Frontal cortex (tissue), 4 donors: ENCODE data around the gene GRIN2A. TPM values are rescaled to one million over a fixed set of nuclear protein-coding genes. Genes with fewer than 3 reads are reported as not detected.

Experiments
- DNase-seq, 2 donors: peaks; one replicate each; pipeline ENCODE4 v3.0.0; 2012; ENCODE audit warnings: low spot score in 2 of 2
- FAIRE-seq: peaks from 2 replicates; lab custom pipeline; 2012; peaks lifted over from hg19 to GRCh38; lab: Jason Lieb, UNC
- small RNA-seq: library from RNA; depleted of rRNA; stranded (forward); fragments of <200 nt; gene quantifications from one replicate; pipeline ENCODE3, GENCODE V24; 2014
- total RNA-seq: library from RNA; depleted of rRNA; stranded (reverse); fragments of >200 nt; gene quantifications from one replicate; pipeline ENCODE4 v1.2.3, GENCODE V29; 2014
- donor health status: control.
- donor health status: control.
- donor health status: control.

Gene GRIN2A
- total RNA-seq, 1 donor from 2014 or later, result 6.9 TPM

- FAIRE-seq (no peak), DNase-seq (no peak)
These were observed 425.8 kb downstream of the GRIN2A start for GRCh38 chr16:9756434-9756833.

DNA sequence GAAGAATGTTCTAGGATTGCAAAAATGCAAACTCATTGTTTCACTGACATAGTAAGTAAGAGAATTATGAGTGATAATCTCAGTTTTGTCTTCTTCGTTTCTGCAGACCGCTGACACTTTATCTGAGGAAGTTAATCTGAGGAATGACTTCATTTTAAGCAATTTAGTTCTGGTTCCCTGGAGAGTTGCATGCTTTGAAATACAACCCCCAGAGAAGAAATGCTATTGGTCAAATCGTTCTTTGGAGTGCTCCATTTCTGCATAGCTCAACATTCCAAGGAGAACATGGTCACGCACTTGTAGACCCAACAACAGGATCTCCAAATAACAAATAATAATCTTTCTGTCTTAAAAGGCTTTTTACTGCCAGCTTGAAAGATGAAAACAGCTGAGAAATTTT is 427.1 kb downstream of the GRIN2A start:
- FAIRE-seq (no peak), DNase-seq (no peak)

- no peak for DNase-seq
These were observed 440.5 kb downstream of the GRIN2A start for GRCh38 chr16:9741776-9742175.

DNA sequence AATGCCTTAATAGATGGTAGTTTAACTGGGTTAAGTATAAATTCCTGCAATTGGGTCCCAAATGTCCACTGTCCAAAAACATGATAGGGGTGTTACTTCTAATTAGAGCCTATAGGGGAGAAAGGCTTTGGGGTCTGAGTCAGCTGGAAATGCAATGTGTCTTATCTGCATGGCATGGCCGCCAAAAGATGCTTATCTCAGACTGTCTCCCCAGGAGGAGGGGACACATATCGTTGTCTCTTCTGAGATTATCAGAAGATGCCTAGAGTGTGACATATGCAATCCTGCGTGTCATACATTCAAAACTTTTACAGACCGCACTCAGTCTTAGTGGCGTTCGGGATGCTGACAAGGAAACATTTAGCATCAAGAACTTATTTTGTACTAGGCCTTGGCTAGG is 442.9 kb downstream of the GRIN2A start:
- FAIRE-seq (no peak), DNase-seq (no peak)

More at GRCh38 chr16:9741776-9742175, 440.5 kb downstream of the GRIN2A start:
- no peak for FAIRE-seq

DNA sequence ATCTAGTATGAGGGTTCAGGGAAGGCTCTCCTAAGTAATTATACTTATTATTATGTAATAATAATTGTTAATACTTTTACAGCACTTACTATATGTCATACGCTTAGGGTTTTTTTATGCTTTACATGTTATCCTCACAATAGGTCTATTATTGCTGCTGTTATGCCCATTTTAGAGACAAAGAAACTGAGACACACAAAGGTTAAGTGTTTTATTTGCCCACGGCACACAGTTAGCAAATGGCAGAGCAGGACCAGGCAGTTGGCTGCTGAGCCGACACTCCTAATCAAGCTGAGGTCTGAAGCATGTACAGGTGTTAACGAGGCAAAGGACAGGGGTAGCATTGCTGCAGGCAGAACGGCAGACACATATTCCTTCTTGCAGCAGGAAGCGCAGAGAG is 443.5 kb downstream of the GRIN2A start:
- FAIRE-seq (no peak), DNase-seq (no peak)

DNA sequence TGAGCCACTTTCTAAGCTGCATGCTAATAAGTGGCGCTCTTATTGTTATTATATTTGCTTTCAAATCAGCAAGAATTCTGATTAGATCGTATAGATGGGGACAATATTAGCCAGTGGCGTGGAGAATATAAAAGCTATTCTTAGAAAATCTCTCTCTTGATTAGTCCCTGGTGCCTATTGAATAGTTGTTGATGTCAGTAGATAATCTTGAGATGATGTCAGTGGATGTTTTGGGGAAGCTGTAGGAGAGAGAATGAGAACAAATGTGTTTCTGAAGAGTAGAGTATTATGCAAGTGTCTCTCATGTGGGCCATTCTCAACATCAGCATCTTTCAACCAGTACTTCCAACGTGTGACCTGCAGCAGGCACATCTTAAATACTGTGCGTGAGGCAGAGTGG is 445.7 kb downstream of the GRIN2A start:
- DNase-seq (no peak), FAIRE-seq (no peak)

GRCh38 chr16:9723136-9723535 is 459.1 kb downstream of the GRIN2A start:
- DNase-seq (no peak), FAIRE-seq (no peak)

DNA sequence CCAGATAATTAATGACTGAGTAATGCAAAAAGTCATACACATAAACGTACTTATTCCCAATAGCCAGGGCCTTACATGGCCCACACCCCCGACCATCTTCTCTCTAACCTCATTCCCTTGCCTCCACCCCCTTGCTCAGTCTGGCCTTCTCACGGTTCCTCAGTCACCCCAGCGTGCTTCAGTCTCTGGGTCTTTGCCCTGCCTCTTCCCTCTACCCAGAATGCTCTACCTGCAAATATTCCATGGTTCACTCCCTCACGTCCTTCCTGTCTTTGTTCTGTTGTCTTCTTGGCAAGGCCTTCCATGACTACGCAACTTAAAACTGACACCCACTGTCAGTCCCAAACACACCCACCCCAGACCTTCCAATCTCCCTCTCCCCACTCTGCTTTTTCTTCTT is 468.3 kb downstream of the GRIN2A start:
- DNase-seq (no peak), FAIRE-seq (no peak)

- DNase-seq, result no peak
- FAIRE-seq, result no peak
These were observed 469.1 kb downstream of the GRIN2A start for GRCh38 chr16:9713156-9713555.

DNA sequence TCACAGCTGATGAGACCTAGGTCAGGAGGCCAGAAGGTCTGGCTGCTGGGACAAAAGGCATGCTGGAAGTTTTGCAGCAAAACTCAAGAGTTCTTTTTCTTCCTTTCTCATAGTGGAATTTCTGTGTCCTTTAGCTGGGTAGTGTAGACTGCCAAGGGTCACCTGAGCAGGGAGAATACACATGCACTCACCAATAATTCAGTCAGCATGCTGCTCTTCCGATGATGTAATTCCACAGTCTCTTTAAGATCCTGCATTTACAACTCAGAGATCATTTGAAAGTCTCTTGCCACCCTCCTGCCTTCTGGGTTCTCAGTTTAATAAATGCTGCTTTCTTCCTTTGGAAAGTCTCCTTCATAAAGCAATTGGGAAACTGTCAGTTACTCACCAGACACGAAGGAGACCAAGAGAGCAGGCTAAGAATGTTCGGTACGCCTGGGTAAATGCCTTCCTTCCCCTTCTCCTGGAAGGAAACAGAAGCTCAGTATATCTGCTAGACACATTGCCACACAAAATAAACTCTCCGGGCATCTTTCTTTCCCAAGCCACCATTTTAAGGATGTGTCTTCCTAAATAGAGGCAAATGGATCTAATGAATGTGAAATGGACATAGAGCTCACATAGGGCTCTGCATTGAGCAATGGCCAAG is 473.1 kb downstream of the GRIN2A start:
- DNase-seq (no peak), FAIRE-seq (no peak)

DNA sequence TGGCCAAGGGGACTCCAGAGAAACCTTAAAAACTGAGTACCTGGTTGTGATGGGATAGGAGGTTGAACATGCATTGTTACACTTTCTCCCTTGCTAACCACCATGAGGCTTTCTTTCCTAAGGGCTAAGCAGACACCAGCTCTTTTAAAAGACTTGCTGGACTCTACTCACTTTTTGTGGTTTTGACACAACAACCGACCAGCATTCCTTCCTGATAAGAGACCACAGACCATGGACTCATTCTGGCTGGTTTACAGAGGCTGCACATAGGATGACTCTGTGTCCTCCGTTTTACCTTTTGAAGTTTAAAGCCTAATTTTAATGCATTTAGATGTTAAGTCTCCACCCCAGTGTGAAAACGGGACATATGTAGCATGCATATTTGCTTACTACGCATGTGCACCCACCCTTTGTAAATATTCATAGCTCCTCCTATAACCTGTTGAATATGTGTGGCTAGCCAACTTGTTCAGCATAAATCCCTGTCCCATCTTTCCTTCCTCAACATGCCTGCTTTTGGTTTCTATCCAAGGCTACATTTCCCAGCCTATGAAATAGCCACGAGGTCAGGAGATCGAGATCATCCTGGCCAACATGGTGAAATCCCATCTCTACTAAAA is 475.9 kb downstream of the GRIN2A start:
- FAIRE-seq, result no peak
- DNase-seq, result no peak

- FAIRE-seq (no peak), DNase-seq (no peak)
These were observed 478.5 kb downstream of the GRIN2A start for GRCh38 chr16:9703731-9704130.

Small RNA genes lying within 50 kb of the gene (small RNA-seq; reads per million reads assigned to genes)
- not detected for gene RN7SL493P

Other genes starting within 250 kb of the GRIN2A start
- 14.3 TPM for gene ATF7IP2, start 203.6 kb upstream of the GRIN2A start, total RNA-seq